Fibroblast of villous mesenchyme (primary cell): ENCODE results near the gene MKLN1. TPM values are rescaled to one million over a fixed set of nuclear protein-coding genes. Genes with fewer than 3 reads are reported as not detected.
A peak's percentile ranks its signal among the peaks of the same experiment; 100 is the strongest.

Source experiments
- DNase-seq: peaks from one replicate; pipeline ENCODE4 v3.0.0-alpha.2; 2010; ENCODE audit warnings: low read depth
- H3K4me3 ChIP-seq: 2 replicates; pipeline ENCODE4 v1.5.1; 2011; ENCODE audit warnings: low read depth, mild to moderate bottlenecking, low read length
- CTCF ChIP-seq: IDR thresholded peaks from 2 replicates; pipeline ENCODE4 v1.5.1; 2012; ENCODE audit warnings: low read depth, mild to moderate bottlenecking, low read length; ENCODE audit not compliant: insufficient read depth
- total RNA-seq: library from RNA; depleted of rRNA; stranded (reverse); fragments of >200 nt; gene quantifications from 2 replicates; pipeline ENCODE4 v1.2.3, GENCODE V29; 2012

The MKLN1 gene
- total RNA-seq, 1 donor, result 72.5 TPM

GRCh38 chr7:131363719-131364118 is 36.0 kb downstream of the MKLN1 start:
- H3K4me3 ChIP-seq, result no peak overlapping the region
- peak; percentile 44 for DNase-seq
- TF ChIP-seq CTCF, result no peak

DNA sequence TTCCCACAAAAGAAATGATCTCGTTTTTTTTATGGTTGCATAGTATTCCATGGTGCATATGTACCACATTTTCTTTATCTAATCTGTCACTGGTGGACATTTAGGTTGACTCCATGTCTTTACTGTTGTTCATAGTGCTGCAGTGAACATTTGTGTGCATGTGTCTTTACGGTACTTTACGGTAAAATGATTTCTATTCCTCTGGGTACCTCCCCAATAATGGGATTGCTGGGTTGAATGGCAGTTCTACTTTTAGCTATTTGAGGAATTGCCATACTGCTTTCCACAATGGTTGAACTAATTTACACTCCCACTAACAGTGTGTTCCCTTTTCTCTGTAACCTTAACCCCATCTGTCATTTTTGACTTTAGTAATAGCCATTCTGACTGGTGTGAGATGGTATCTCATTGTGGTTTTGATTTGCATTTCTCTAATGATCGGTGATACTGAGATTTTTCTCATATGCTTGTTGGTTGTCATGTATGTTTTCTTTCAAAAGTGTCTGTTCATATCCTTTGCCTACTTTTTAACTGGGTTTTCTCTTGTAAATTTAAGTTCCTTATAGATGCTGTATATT is 37.2 kb downstream of the MKLN1 start:
- no peak for TF ChIP-seq CTCF
- no peak for DNase-seq
- no peak overlapping the region for H3K4me3 ChIP-seq

DNA sequence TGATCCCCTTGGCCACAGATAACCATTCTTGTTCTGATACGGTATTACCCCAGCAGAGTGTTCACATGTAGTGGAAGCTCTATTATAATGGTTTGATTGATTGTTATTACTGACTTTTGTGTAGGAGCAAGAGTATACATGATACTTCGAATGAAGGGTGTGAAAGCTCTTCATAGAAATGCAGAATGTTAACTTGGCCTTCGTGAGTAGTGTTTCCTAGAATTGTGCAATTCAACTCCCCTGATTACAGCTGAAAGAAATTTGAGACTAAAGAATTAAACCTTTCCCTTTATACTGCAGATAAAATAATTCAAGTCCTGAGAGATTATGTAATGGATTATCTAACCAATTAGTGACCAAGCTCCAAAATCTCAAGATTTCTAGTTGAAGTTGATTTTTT is 38.2 kb downstream of the MKLN1 start:
- DNase-seq, result peak; percentile 73
- TF ChIP-seq CTCF, result no peak
- H3K4me3 ChIP-seq, result no peak overlapping the region

DNA sequence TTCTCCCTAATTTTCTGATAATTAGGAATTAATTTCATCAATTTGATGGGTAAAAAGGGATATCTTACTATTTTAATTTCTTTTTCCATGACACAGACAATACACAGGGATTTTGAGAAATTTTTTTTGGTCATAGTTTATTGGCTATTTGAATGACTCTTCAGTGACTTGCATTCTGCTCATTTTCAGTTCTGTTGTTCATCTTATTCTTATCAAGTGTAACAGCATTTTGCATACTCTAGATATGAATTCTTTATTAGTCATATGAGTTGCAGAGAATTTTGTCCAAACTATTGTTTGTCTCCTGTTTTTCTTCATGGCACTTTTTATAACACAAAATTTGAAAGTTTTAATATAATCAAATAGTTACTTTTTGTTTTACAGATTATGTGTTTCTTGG is 41.7 kb downstream of the MKLN1 start:
- no peak overlapping the region for H3K4me3 ChIP-seq
- DNase-seq, result no peak
- no peak for TF ChIP-seq CTCF

- no peak for TF ChIP-seq CTCF
- H3K4me3 ChIP-seq, result no peak overlapping the region
- peak; percentile 45 for DNase-seq
These were observed 42.9 kb downstream of the MKLN1 start for GRCh38 chr7:131370523-131370968.

- no peak for TF ChIP-seq CTCF
- no peak for DNase-seq
- H3K4me3 ChIP-seq, result no peak overlapping the region
These were observed 43.7 kb downstream of the MKLN1 start for GRCh38 chr7:131371411-131371810.

DNA sequence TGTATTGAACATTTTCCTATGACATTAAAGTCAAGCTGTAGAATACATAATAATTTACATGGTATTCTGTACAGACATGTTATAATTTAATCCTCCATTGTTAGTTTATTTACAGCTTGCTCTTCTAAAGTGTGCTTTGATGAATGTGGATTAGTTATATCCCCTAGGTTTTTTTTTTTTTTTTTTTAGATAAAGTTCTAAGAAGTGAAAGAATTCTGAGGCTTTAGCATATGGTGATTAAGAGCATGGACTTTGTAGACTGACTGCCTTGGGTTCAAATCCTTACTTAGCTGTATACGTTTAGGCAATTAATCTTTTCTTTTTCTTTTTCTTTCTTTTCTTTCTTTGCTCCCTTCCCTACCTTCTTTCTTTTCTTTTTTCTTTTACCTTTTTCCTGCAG is 44.9 kb downstream of the MKLN1 start:
- H3K4me3 ChIP-seq, result no peak overlapping the region
- DNase-seq, result no peak
- TF ChIP-seq CTCF, result no peak
